Measurements from ENCODE around the gene ACADM. TPM values are rescaled to one million over a fixed set of nuclear protein-coding genes. Genes with fewer than 3 reads are reported as not detected.

The ACADM gene
- total RNA-seq, 1 experiment from 2014 or later = 37.9 TPM

- TF ChIP-seq CBFB (CRISPR knock-in tag; IDR thresholded peaks at IDR 0.05; ENCODE audit: low read depth) (no peak), ZNF232 (CRISPR knock-in tag; IDR thresholded peaks at IDR 0.05) (no peak)
Measured at GRCh38 chr1:75789988-75790387, 65.5 kb downstream of the ACADM start (continued).

- ChIA-PET CTCF (no interaction called here), POLR2A (interaction anchor here (1.7 kb wide), 1 partner anchor 176 kb away, joined by 3 read pairs; no protein-coding TSS in a partner anchor)
- no peak for DNase-seq (ENCODE audit: low spot score)
- H3K4me1 Mint-ChIP-seq = peaks cover 31% of the 10 kb centered on the region
- H3K9me3 Mint-ChIP-seq = no peaks in the 10 kb centered on the region
- H3K27ac Mint-ChIP-seq = peak overlapping the region; percentile 89
- ATAC-seq = no peak
- H3K36me3 Mint-ChIP-seq = peaks cover 93% of the 10 kb centered on the region
- TF ChIP-seq RORB (CRISPR knock-in tag; IDR thresholded peaks at IDR 0.05) (no peak), ELF4 (CRISPR knock-in tag; IDR thresholded peaks at IDR 0.05; ENCODE audit: low read depth) (no peak), JAZF1 (CRISPR knock-in tag; IDR thresholded peaks at IDR 0.05) (no peak), ZNF263 (CRISPR knock-in tag; IDR thresholded peaks at IDR 0.05; ENCODE audit: low read depth) (no peak), ZNF138 (CRISPR knock-in tag; conservative IDR thresholded peaks at IDR 0.05) (no peak), E2F5 (CRISPR knock-in tag; IDR thresholded peaks at IDR 0.05) (no peak), FOXP1 (CRISPR knock-in tag; IDR thresholded peaks at IDR 0.05; ENCODE audit: borderline replicate concordance) (no peak), ATF2 (CRISPR knock-in tag; IDR thresholded peaks at IDR 0.05; ENCODE audit: borderline replicate concordance, low read depth) (no peak), FOXJ3 (CRISPR knock-in tag; IDR thresholded peaks at IDR 0.05; ENCODE audit: borderline replicate concordance) (no peak), ZNF219 (CRISPR knock-in tag; IDR thresholded peaks at IDR 0.05; ENCODE audit: borderline replicate concordance) (no peak), PRDM15 (CRISPR knock-in tag; IDR thresholded peaks at IDR 0.05) (no peak), AFF4 (CRISPR knock-in tag; IDR thresholded peaks at IDR 0.05; ENCODE audit: borderline replicate concordance) (no peak), NR3C1 (CRISPR knock-in tag; conservative IDR thresholded peaks at IDR 0.05; ENCODE audit: low read depth) (no peak), HMGA2 (CRISPR knock-in tag; IDR thresholded peaks at IDR 0.05) (no peak), SMAD4 (CRISPR knock-in tag; IDR thresholded peaks at IDR 0.05) (no peak), ZSCAN18 (CRISPR knock-in tag; IDR thresholded peaks at IDR 0.05) (no peak), ATF6 (CRISPR knock-in tag; IDR thresholded peaks at IDR 0.05) (no peak), E2F4 (CRISPR knock-in tag; IDR thresholded peaks at IDR 0.05; ENCODE audit: borderline replicate concordance, low read depth) (no peak), TCF7 (CRISPR knock-in tag; IDR thresholded peaks at IDR 0.05; ENCODE audit: low read depth) (no peak), CBFB (CRISPR knock-in tag; IDR thresholded peaks at IDR 0.05; ENCODE audit: low read depth) (no peak)
- H3K27me3 Mint-ChIP-seq (ENCODE audit: low read depth) = no peaks in the 10 kb centered on the region
- H3K4me3 Mint-ChIP-seq = peak overlapping the region; percentile 99
Measured at GRCh38 chr1:75791022-75791421, 66.5 kb downstream of the ACADM start.

Measured in WTC11 (cell line).